HG02763 (cell line): Measurements from ENCODE around the gene RNASE9.
"Not testable (repeated sequence)": the region's sequence is repeated elsewhere in the genome, so short reads cannot be mapped to it uniquely, and the experiment has no call there.

ENCODE experiments used
- ATAC-seq: cut with Tn5 transposase; IDR thresholded peaks from one replicate; pipeline ENCODE4 v1.9.1; 2021; ENCODE audit warnings: mild to moderate bottlenecking, moderate library complexity; ENCODE audit not compliant: unreplicated experiment

RNASE9 gene

GRCh38 chr14:20578325-20578724, 17.5 kb upstream of the RNASE9 start:
- no peak for ATAC-seq

GRCh38 chr14:20572382-20572990, 11.6 kb upstream of the RNASE9 start:
- ATAC-seq = not testable (repeated sequence)

DNA sequence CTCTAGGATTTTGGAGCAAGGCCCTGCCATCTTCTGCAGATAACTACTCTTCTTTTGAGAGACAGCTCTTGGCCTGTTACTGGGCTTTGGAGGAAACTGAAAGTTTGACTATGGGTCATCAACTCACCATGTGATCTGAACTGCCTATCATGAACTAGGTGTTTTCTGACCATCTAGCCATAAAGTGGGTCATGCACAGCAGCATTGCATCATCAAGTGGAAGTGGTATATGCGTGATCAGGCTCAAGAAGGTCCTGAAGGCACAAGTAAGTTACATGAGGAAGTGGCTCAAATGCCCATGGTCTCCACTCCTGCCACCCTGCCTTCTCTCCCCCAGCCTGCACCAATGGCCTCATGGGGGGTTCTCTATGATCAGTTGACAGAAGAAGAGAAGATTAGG, 9.9 kb upstream of the RNASE9 start:
- ATAC-seq = not testable (repeated sequence)

GRCh38 chr14:20569865-20570264, 9.0 kb upstream of the RNASE9 start:
- not testable (repeated sequence) for ATAC-seq

GRCh38 chr14:20569066-20569465, 8.2 kb upstream of the RNASE9 start:
- ATAC-seq = no peak

GRCh38 chr14:20568393-20568792, 7.5 kb upstream of the RNASE9 start:
- no peak for ATAC-seq

DNA sequence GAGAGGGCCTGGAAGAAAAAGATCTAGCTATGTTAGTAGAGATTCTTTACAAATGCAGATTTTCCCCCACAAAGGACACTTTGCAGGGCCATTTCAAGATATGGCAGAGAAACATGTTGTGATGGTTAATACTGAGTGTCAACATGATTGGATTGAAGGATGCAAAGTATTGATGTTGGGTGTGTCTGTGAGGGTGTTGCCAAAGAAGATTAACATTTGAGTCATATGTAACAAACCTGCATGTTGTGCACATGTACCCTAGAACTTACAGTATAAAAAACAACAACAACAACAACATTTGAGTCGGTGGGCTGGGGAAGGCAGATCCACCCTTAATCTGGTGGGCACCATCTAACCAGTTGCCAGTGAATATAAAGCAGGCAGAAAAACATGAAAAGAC, 6.4 kb upstream of the RNASE9 start:
- not testable (repeated sequence) for ATAC-seq

GRCh38 chr14:20564501-20564997, 3.7 kb upstream of the RNASE9 start:
- ATAC-seq = no peak

DNA sequence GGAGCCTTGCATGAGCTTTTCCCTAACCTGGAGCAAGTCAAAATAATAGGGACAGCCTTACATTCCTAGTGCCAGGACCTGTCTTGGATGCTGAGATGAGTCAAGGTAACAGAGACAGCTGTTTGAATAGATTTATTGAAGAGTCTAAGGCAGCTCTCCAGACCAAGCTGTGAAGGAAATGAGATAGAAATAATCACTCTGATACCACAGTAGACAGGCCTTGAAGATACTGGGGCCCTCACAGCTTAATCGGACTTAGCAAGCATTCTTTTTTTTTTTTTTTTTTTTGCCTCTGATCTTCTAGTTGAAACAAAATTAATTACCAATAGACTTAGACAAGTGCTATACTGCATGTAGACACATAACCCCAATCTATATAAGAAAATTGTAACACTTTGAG, 3.1 kb upstream of the RNASE9 start:
- no peak for ATAC-seq

- ATAC-seq = no peak
Observed at GRCh38 chr14:20559461-20559904, 1.4 kb downstream of the RNASE9 start.

GRCh38 chr14:20557212-20557542, 3.7 kb downstream of the RNASE9 start:
- ATAC-seq = no peak

- ATAC-seq = no peak
Observed at GRCh38 chr14:20556500-20557211, 4.2 kb downstream of the RNASE9 start.

DNA sequence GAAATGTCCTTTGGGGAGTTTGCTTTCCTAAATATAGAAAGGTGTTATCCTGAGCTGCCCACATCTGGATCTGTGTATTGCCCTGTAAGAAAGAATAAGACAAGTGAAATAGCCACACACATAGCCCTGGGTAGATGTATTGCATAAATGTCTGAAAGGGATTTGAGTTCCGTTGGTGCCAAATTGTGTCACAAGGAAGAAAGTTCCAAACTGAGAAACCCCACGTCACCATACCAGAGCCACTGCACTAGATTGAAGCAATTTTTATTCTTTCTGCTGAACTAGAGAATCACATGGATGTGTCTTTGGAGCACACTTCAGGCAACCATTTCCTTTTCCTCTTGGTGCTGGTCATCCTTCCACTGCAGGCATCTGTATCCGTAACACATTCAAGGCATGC, 5.0 kb downstream of the RNASE9 start:
- ATAC-seq = no peak

DNA sequence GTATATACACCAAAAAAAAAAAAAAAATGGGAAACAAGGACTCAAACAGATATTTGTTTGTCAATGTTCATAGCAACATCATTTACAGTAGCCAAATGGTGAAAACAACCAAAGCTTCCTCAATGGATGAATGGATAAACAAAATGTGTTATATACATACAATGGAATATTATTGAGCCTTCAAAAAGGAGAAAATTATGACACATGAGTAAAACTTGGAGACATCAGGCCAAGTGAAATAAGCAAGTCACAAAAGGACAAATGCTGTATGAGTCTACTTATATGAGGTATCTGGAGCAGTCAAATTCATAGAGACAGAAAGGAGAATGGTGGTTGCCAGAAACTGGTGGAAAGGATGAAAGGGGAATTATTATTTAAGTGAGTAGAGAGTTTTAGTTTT, 7.8 kb downstream of the RNASE9 start:
- no peak for ATAC-seq

GRCh38 chr14:20551606-20552005, 9.2 kb downstream of the RNASE9 start:
- ATAC-seq = no peak

GRCh38 chr14:20550926-20551325, 9.9 kb downstream of the RNASE9 start:
- ATAC-seq = no peak

- ATAC-seq = no peak
Observed at GRCh38 chr14:20548414-20549158, 12.3 kb downstream of the RNASE9 start.

- no peak for ATAC-seq
Observed at GRCh38 chr14:20546877-20547276, 14.0 kb downstream of the RNASE9 start.

- ATAC-seq = no peak
Observed at GRCh38 chr14:20539906-20540305, 20.9 kb downstream of the RNASE9 start.

DNA sequence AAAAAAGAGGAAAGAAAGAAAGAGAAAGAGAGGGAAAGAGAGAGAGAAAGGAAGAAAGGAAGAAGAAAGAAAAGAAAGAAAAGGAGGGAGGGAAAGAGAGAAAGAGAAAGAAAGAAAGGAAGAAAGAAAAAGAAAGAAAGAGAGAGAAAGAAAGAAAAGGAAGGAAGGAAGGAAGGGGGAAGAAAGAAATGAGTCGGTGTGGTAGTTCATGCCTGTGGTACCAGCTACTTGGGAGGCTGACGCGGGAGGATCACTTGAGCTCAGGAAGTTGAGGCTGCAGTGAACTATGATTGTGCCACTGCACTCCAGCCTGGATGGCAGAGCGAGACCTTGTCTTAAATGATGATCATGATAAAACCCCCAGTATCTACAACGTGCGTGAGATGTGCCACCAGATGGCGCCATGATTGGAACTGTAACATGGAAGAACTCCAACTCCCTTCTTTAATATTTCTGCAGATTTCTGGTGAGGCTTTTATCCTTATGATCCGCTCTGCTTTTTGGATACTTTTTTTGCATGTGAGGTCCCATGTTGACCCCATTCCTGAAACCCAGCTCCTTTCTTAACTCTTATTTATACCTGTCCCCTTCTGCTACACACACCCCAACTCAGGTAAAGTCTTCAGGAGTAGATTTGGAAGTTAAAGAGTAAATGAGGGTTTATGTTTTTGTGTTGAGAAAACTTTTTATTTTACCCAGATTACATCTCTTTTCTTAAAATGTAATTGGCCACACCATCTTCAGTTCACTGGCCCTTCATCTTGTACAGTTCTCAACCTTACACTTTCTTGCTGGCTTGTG, 29.9 kb downstream of the RNASE9 start:
- ATAC-seq = no peak

DNA sequence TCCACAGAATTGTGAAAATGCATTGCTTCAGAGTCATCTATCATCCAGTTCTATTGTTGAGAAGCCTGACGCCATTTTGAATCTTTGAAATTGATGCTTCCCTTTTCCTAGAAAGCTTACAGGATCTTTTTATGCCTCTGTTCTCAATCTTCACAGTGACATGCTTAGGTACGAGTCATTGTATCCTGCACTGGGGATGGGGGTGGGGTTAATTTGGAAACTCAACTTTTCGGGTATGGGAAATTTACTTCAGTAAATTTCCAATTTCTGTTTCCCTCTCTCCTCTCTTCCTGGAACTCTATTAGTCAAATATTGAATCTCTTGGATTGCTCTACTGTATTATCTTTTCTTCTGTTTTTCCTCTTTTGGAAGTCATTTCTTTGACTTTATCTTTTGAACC, 31.0 kb downstream of the RNASE9 start:
- ATAC-seq = no peak
